Right lobe of liver (tissue), 4 donors: Measurements from ENCODE around the gene PDZRN4.

ENCODE experiments used
- POLR2A ChIP-seq: fragments of 450-650 bp; IDR thresholded peaks from one replicate; pipeline ENCODE4 v1.6.1; 2017; ENCODE audit warnings: antibody characterized with exemption, mild to moderate bottlenecking
- TF ChIP-seq, protein P1 (sequence below), 4 donors: fragments of 200-600 bp in 3 of 4; fragments of 450-650 bp in 1 of 4; IDR thresholded peaks; one replicate each; pipeline versions ENCODE4 v1.5.1 to v1.8.0; 2016 to 2022; ENCODE audit warnings: antibody characterized with exemption in 4 of 4, mild to moderate bottlenecking in 2 of 4
- donor health status: DM: no; HTN: no; CAD: no.
- donor health status: DM: no; HTN: no; CAD: no.
- donor health status: DM: no; HTN: yes; CAD: no.

DNA sequence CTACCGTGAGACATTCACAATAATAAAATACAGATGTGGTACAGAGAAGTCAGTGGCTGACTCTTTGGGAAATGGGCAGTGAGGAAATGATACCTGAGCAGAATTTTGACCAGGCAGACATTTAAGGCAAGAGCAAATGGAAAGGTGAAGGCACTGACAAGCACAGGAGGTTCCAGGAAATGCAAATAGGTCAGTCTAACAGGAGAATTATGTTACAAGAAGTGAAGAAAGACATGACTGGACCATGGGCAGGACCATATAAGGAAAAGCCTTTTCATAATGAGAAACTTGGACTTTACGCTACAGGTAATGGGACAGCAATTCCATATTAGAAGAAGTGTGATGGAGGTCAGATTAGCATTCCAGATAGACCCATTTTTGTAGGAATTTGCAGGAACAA is 338.9 kb downstream of the PDZRN4 start:
- no peak for TF ChIP-seq POLR2A
- TF ChIP-seq, protein P1, sequence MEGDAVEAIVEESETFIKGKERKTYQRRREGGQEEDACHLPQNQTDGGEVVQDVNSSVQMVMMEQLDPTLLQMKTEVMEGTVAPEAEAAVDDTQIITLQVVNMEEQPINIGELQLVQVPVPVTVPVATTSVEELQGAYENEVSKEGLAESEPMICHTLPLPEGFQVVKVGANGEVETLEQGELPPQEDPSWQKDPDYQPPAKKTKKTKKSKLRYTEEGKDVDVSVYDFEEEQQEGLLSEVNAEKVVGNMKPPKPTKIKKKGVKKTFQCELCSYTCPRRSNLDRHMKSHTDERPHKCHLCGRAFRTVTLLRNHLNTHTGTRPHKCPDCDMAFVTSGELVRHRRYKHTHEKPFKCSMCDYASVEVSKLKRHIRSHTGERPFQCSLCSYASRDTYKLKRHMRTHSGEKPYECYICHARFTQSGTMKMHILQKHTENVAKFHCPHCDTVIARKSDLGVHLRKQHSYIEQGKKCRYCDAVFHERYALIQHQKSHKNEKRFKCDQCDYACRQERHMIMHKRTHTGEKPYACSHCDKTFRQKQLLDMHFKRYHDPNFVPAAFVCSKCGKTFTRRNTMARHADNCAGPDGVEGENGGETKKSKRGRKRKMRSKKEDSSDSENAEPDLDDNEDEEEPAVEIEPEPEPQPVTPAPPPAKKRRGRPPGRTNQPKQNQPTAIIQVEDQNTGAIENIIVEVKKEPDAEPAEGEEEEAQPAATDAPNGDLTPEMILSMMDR (IDR thresholded peaks at IDR 0.05), result no peak
